Body of pancreas (tissue), 4 donors: ENCODE measurements around the gene CNTN2. TPM values are rescaled to one million over a fixed set of nuclear protein-coding genes. Genes with fewer than 3 reads are reported as not detected.

Experiments
- ATAC-seq: fragments of 150-250 bp; one replicate; pipeline ENCODE4 v1.9.1; 2016
- DNase-seq, 4 donors: peaks; one replicate each; pipeline ENCODE4 v3.0.0-alpha.2; 2019
- H3K27ac ChIP-seq, 4 donors: fragments of 200-600 bp; sonication (generic); 1 replicate in 3 of 4; 2 replicates in 1 of 4; pipeline versions ENCODE4 v1.5.1 to v1.6.1; 2016 to 2019; ENCODE audit warnings: mild to moderate bottlenecking in 1 of 4, mixed read lengths in 1 of 4, moderate library complexity in 1 of 4
- H3K27me3 ChIP-seq, 2 donors: fragments of 200-600 bp; sonication (generic); one replicate each; pipeline ENCODE4 v1.6.0; 2016; ENCODE audit warnings: mild to moderate bottlenecking in 1 of 2
- H3K36me3 ChIP-seq, 2 donors: fragments of 200-600 bp; sonication (generic); replicated peaks in 1 of 2; 2 replicates each; pipeline ENCODE4 v1.5.1; 2016; ENCODE audit warnings: low read depth in 2 of 2; ENCODE audit not compliant: insufficient read depth in 1 of 2
- H3K4me1 ChIP-seq: fragments of 200-600 bp; sonication (generic); one replicate; pipeline ENCODE4 v1.6.0; 2016
- H3K4me3 ChIP-seq, 2 donors: fragments of 200-600 bp; sonication (generic); 1 replicate in 1 of 2; 2 replicates in 1 of 2; pipeline ENCODE4 v1.5.1; 2016 to 2019
- H3K9me3 ChIP-seq, 3 donors: fragments of 200-600 bp; sonication (generic); 1 replicate in 2 of 3; 2 replicates in 1 of 3; pipeline ENCODE4 v1.5.1; 2016
- CTCF ChIP-seq, 7 experiments: fragments of 450-650 bp in 4 of 7; fragments of 200-600 bp in 3 of 7; sonication (generic) in 3 of 7; IDR thresholded peaks; one replicate each; pipeline ENCODE4 v1.5.1; 2016 to 2019; ENCODE audit warnings: antibody characterized with exemption in 7 of 7
- POLR2A ChIP-seq, 3 donors: fragments of 450-650 bp; IDR thresholded peaks; one replicate each; pipeline ENCODE4 v1.6.1; 2016; ENCODE audit warnings: antibody characterized with exemption in 3 of 3, mild to moderate bottlenecking in 2 of 3
- WGBS, 2 donors: methylation state at CpG; one replicate each; pipeline ENCODE4 v1.1.5; 2017; 5-methylcytosine and 5-hydroxymethylcytosine counted together
- intact Hi-C: fragments of 100-400 bp; cut with DNase I; formaldehyde crosslinking; loops from one replicate; pipeline ENCODE4 v1.15.1; 2023
- total RNA-seq, 2 donors: library from RNA; depleted of rRNA; stranded (reverse); fragments of >200 nt; gene quantifications; one replicate each; pipeline ENCODE4 v1.1.0, GENCODE V29; 2016

The CNTN2 gene
- total RNA-seq, 2 donors from 2014 or later = not detected

DNA sequence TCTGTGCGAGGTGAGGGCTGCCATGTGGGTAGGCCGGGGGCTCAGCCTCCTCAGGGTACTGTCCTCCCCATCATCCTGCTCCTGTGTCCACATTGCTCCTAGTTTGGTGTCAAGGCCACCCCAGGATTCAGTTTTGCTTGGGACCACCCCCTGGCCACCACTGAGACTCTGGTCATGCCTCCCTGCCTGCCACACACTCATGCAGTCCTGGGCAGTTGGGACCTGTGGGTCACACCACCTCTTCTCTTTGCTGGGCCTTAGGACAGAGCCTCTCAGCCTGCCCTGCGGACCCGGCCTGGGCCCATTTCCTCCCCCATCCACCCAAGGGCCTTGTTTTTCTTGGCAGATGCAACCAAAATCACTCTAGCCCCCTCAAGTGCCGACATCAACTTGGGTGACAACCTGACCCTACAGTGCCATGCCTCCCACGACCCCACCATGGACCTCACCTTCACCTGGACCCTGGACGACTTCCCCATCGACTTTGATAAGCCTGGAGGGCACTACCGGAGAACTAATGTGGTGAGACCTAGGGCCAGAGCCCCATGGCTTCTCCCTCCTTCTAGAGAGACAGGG is 21.8 kb downstream of the CNTN2 start:
- H3K4me1 ChIP-seq = peaks cover 11% of the 10 kb centered on the region
- no peak for ATAC-seq
- no peaks in the 10 kb centered on the region for H3K27me3 ChIP-seq
- H3K9me3 ChIP-seq = no peaks in the 10 kb centered on the region
- intact Hi-C loops = no loop called here
- no peaks in the 10 kb centered on the region for H3K36me3 ChIP-seq
- TF ChIP-seq CTCF (IDR thresholded peaks at IDR 0.05) (no peak), POLR2A (IDR thresholded peaks at IDR 0.05) (no peak)
- no peak overlapping the region for H3K4me3 ChIP-seq
- DNase-seq = no peak
- no peak overlapping the region for H3K27ac ChIP-seq
- 77 to 81% methylated on average over 8 to 9 of the region's 9 CpGs for WGBS, 2 donors

DNA sequence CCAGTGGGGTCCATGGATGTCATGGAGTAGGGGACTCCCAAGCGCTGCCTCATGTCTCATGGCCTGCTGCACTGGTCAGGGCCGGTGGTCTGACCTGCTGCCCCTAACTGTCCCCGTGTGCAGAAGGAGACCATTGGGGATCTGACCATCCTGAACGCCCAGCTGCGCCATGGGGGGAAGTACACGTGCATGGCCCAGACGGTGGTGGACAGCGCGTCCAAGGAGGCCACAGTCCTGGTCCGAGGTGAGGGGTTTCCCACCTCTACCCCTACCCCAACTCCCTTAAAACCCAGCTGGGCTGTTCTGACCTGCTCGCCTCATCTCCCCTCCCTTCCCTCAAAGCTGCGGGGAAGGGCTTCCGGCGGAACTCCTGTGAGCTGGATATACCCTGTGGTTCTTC is 22.7 kb downstream of the CNTN2 start:
- no peaks in the 10 kb centered on the region for H3K9me3 ChIP-seq
- intact Hi-C loops = no loop called here
- ATAC-seq = no peak
- peaks cover 11% of the 10 kb centered on the region for H3K4me1 ChIP-seq
- H3K27ac ChIP-seq = no peak overlapping the region
- TF ChIP-seq CTCF (IDR thresholded peaks at IDR 0.05) (no peak), POLR2A (IDR thresholded peaks at IDR 0.05) (no peak)
- no peak overlapping the region for H3K4me3 ChIP-seq
- H3K36me3 ChIP-seq = no peaks in the 10 kb centered on the region
- no peaks in the 10 kb centered on the region for H3K27me3 ChIP-seq
- DNase-seq = no peak
- 74 to 83% methylated on average over 14 of the region's 14 CpGs for WGBS, 2 donors

DNA sequence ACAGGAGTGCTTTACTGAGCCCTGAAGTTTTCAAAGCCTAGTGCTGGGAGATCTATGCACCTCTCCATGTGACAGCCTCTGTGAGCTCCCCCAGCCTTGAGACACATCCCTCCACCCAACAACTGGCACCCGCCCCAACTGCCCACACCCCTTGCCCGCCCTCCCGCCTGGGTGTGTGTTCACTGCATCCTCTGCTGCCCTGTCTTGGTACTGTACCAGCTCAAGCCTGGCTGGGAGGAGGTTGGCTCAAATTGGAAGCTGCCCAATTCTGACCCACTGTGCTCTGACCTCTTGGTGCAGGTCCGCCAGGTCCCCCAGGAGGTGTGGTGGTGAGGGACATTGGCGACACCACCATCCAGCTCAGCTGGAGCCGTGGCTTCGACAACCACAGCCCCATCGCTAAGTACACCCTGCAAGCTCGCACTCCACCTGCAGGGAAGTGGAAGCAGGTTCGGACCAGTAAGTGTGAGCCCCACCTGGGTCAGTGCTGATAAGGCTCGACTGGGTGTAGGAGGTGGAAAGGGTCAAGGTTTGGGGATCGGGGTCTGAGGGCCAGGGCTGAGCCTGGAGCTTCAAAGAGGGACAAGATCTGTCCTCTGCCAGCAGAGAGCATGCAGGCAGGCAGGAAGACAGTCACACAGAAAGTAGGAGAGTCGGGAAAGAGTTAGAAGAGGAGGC is 23.3 kb downstream of the CNTN2 start:
- Histone ChIP-seq H3K36me3 (no peaks in the 10 kb centered on the region), H3K27me3 (no peaks in the 10 kb centered on the region), H3K4me3 (no peak overlapping the region), H3K4me1 (peaks cover 11% of the 10 kb centered on the region), H3K9me3 (no peaks in the 10 kb centered on the region), H3K27ac (no peak overlapping the region)
- TF ChIP-seq POLR2A (IDR thresholded peaks at IDR 0.05) (no peak), CTCF (IDR thresholded peaks at IDR 0.05) (no peak)
- intact Hi-C loops = no loop called here
- WGBS, 2 donors = 58 to 71% methylated on average over 8 to 13 of the region's 13 CpGs
- ATAC-seq = no peak
- DNase-seq = no peak

GRCh38 chr1:205067031-205067430 is 24.0 kb downstream of the CNTN2 start:
- H3K9me3 ChIP-seq = no peaks in the 10 kb centered on the region
- H3K27me3 ChIP-seq = no peaks in the 10 kb centered on the region
- ATAC-seq (no peak), DNase-seq (no peak)
- 91 to 100% methylated on average over 1 to 6 of the region's 6 CpGs for WGBS, 2 donors
- H3K27ac ChIP-seq = no peak overlapping the region
- intact Hi-C loops = no loop called here
- no peak overlapping the region for H3K4me3 ChIP-seq
- H3K4me1 ChIP-seq = peaks cover 5% of the 10 kb centered on the region
- TF ChIP-seq CTCF (IDR thresholded peaks at IDR 0.05) (no peak), POLR2A (IDR thresholded peaks at IDR 0.05) (no peak)
- H3K36me3 ChIP-seq = no peaks in the 10 kb centered on the region

DNA sequence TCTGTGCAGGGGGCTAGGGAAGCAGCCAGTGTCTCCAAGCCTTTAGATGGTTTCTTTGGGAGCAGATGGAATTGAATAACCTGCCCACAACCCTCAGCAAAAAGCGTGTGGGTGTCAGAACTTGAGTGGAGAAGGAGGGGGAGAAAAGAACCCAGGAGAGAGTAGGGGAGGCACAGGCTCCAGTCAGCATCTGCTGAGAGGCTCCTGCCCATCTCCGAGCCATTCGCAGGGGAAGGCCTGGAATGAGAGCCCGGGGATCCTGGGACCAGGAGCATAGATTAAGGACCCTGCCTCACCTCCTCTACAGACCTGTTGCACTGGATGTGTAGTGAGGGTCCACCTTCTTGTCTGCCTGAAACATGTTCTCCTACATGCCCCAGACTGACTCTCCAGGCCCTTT is 25.0 kb downstream of the CNTN2 start:
- H3K27me3 ChIP-seq = no peaks in the 10 kb centered on the region
- intact Hi-C loops = no loop called here
- H3K4me3 ChIP-seq = no peak overlapping the region
- ATAC-seq (no peak), DNase-seq (no peak)
- no peaks in the 10 kb centered on the region for H3K36me3 ChIP-seq
- H3K4me1 ChIP-seq = peaks cover 5% of the 10 kb centered on the region
- 94 to 100% methylated on average over 4 of the region's 4 CpGs for WGBS, 2 donors
- H3K9me3 ChIP-seq = no peaks in the 10 kb centered on the region
- TF ChIP-seq CTCF (IDR thresholded peaks at IDR 0.05) (no peak), POLR2A (IDR thresholded peaks at IDR 0.05) (no peak)
- no peak overlapping the region for H3K27ac ChIP-seq
